DND-41 (cell line): ENCODE results near the gene MAP2.

Experiments
- ATAC-seq: fragments of 200-7000 bp; cut with Tn5 transposase; 3 replicates; pipeline ENCODE4 v1.9.1; 2021; ENCODE audit warnings: low read depth; ENCODE audit not compliant: insufficient read depth
- DNase-seq: peaks from one replicate; pipeline ENCODE4 v3.0.0-alpha.2; 2020
- H2AFZ ChIP-seq: 2 replicates; pipeline ENCODE4 v1.6.0; 2012; ENCODE audit warnings: low read depth, low read length
- H3K27ac ChIP-seq: 2 replicates; pipeline ENCODE4 v1.5.1; 2012; ENCODE audit warnings: low read length, inconsistent platforms
- H3K27me3 ChIP-seq: fragments of 200-600 bp; sonication (generic); 2 replicates; pipeline ENCODE4 v1.6.0; 2012; ENCODE audit warnings: low read length, mild to moderate bottlenecking, inconsistent platforms; ENCODE audit not compliant: insufficient read depth, poor library complexity
- H3K36me3 ChIP-seq: 2 replicates; pipeline ENCODE4 v1.5.1; 2012; ENCODE audit warnings: low read length, inconsistent platforms; ENCODE audit not compliant: insufficient read depth
- H3K4me1 ChIP-seq: 2 replicates; pipeline ENCODE4 v1.5.1; 2012; ENCODE audit warnings: mild to moderate bottlenecking, low read length; ENCODE audit not compliant: insufficient read depth
- H3K4me2 ChIP-seq: 2 replicates; pipeline ENCODE4 v1.6.0; 2012; ENCODE audit warnings: mild to moderate bottlenecking, moderate library complexity, low read length, inconsistent platforms; ENCODE audit not compliant: insufficient read depth
- H3K4me3 ChIP-seq, 2 experiments: fragments of 200-600 bp in 1 of 2; shearing (Covaris generic) in 1 of 2; 2 replicates each; pipeline ENCODE4 v1.5.1; 2012 to 2016; ENCODE audit warnings: inconsistent platforms in 2 of 2, low read length in 2 of 2, mild to moderate bottlenecking in 2 of 2, low read depth in 1 of 2, moderate library complexity in 1 of 2
- H3K79me2 ChIP-seq: 2 replicates; pipeline ENCODE4 v1.6.0; 2012; ENCODE audit warnings: low read length, inconsistent platforms; ENCODE audit not compliant: insufficient read depth
- H3K9ac ChIP-seq: 2 replicates; pipeline ENCODE4 v1.6.0; 2012; ENCODE audit warnings: low read depth, mild to moderate bottlenecking, inconsistent platforms, low read length, moderate library complexity
- H3K9me3 ChIP-seq: 2 replicates; pipeline ENCODE4 v1.5.1; 2012; ENCODE audit warnings: low read length, moderate library complexity, mild to moderate bottlenecking, inconsistent platforms; ENCODE audit not compliant: insufficient read depth, severe bottlenecking
- H4K20me1 ChIP-seq: 2 replicates; pipeline ENCODE4 v1.6.0; 2012; ENCODE audit warnings: low read length; ENCODE audit not compliant: insufficient read depth
- EZH2 ChIP-seq: IDR thresholded peaks from 3 replicates; pipeline ENCODE4 v1.6.1; 2012; ENCODE audit warnings: borderline replicate concordance, low read depth, mild to moderate bottlenecking, moderate library complexity, low read length, inconsistent platforms; ENCODE audit not compliant: severe bottlenecking
- TF ChIP-seq, protein P1 (sequence below): IDR thresholded peaks from 2 replicates; pipeline ENCODE4 v1.5.1; 2012; ENCODE audit warnings: borderline replicate concordance, low read length, moderate library complexity, mild to moderate bottlenecking; ENCODE audit not compliant: poor library complexity, severe bottlenecking; ENCODE audit errors: extremely low read depth

Gene MAP2

DNA sequence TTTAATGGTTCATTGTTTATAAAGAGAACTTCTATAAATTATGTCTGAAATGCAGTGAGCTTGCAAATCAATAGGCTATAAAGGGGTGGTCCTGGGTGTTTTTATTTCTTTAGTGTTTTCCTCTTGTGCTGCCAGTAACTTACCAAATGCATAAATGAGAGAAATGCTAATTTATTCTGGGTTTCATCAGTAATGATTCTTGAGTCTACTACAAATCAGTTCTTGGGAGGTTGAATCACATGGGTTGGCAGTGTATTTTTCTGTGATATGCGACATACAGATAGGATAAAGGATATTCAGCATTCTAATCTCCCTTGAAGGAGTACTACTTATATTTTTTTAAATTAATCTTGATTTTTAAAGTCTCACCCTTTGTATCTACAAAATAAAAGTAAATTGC lies 177.7 kb downstream of the MAP2 start:
- Histone ChIP-seq H3K79me2 (no peaks in the 10 kb centered on the region), H3K4me2 (no peak overlapping the region), H2AFZ (no peak overlapping the region), H3K4me3 (no peak overlapping the region), H3K4me1 (no peaks in the 10 kb centered on the region), H3K36me3 (no peaks in the 10 kb centered on the region), H3K9ac (no peak overlapping the region), H3K9me3 (no peaks in the 10 kb centered on the region), H3K27ac (no peak overlapping the region), H4K20me1 (no peaks in the 10 kb centered on the region), H3K27me3 (no peaks in the 10 kb centered on the region)
- DNase-seq: no peak
- no peak for TF ChIP-seq EZH2
- TF ChIP-seq, protein P1, sequence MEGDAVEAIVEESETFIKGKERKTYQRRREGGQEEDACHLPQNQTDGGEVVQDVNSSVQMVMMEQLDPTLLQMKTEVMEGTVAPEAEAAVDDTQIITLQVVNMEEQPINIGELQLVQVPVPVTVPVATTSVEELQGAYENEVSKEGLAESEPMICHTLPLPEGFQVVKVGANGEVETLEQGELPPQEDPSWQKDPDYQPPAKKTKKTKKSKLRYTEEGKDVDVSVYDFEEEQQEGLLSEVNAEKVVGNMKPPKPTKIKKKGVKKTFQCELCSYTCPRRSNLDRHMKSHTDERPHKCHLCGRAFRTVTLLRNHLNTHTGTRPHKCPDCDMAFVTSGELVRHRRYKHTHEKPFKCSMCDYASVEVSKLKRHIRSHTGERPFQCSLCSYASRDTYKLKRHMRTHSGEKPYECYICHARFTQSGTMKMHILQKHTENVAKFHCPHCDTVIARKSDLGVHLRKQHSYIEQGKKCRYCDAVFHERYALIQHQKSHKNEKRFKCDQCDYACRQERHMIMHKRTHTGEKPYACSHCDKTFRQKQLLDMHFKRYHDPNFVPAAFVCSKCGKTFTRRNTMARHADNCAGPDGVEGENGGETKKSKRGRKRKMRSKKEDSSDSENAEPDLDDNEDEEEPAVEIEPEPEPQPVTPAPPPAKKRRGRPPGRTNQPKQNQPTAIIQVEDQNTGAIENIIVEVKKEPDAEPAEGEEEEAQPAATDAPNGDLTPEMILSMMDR: no peak
- ATAC-seq: no peak

DNA sequence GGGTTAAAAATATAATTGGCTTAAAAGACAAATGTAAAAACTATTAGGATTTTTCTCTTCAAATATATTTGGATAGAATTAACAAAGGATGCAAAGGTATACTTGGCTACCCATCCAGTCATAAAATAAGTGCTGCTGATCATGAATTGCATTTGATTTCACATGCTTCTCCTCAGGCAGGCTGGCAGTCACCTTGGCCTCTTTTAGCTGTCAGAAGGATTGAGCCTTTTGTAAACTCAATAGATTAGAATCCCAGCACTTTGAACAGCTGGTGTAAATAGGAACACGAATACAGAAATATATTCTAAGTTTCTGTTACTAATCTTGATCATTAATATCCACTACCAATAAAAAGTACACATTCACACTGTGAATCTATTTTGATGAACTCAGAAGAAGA lies 178.4 kb downstream of the MAP2 start:
- Histone ChIP-seq H2AFZ (no peak overlapping the region), H3K9me3 (no peaks in the 10 kb centered on the region), H3K79me2 (no peaks in the 10 kb centered on the region), H4K20me1 (no peaks in the 10 kb centered on the region), H3K4me2 (no peak overlapping the region), H3K4me3 (no peak overlapping the region), H3K4me1 (no peaks in the 10 kb centered on the region), H3K27ac (no peak overlapping the region), H3K27me3 (no peaks in the 10 kb centered on the region), H3K36me3 (no peaks in the 10 kb centered on the region), H3K9ac (no peak overlapping the region)
- DNase-seq: no peak
- TF ChIP-seq EZH2: no peak
- TF ChIP-seq, protein P1: no peak
- ATAC-seq: no peak

DNA sequence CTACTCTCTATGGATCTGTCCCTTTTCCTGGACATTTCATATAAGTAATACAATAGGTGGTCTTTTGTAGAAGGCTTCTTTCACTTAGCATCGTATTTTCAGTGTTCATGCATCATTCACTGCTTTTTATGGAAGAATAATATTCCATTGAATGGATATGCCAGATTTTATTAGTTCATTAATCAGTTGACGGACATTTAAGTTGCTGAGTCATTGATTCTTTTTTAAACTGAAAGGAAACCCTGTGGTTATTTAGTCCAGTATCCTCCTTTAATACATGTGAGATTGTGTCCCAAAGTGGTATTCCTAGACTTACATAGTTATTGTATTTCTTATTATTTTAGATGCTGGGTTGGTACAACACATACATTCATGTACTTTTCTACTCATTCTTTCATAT lies 185.7 kb downstream of the MAP2 start:
- DNase-seq (no peak), ATAC-seq (no peak)
- no peak overlapping the region for H3K4me2 ChIP-seq
- H3K27ac ChIP-seq: no peak overlapping the region
- no peaks in the 10 kb centered on the region for H3K9me3 ChIP-seq
- H4K20me1 ChIP-seq: no peaks in the 10 kb centered on the region
- no peaks in the 10 kb centered on the region for H3K36me3 ChIP-seq
- no peak overlapping the region for H3K9ac ChIP-seq
- no peak overlapping the region for H3K4me3 ChIP-seq
- no peak overlapping the region for H2AFZ ChIP-seq
- H3K79me2 ChIP-seq: no peaks in the 10 kb centered on the region
- H3K27me3 ChIP-seq: no peaks in the 10 kb centered on the region
- no peak for TF ChIP-seq EZH2
- TF ChIP-seq, protein P1: no peak
- H3K4me1 ChIP-seq: no peaks in the 10 kb centered on the region

DNA sequence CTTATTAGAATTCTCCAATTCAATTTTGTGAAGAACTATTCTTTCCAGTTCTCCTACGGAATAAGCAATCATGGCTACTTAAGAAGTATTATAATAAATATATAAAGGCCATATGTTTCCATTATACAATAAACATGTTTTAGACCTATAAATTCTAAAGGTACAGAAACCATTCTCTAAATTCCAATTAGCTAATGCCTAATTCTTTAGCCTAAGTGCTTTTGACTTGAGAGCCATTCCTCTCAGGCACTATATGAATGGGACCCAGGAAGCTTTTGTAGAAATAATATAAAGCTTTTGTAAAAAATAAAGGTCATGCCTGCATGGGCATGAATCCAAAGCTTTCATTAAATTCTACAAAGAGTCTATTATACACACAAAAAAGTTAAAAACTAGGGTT lies 186.8 kb downstream of the MAP2 start:
- H3K9me3 ChIP-seq: no peaks in the 10 kb centered on the region
- H3K79me2 ChIP-seq: no peaks in the 10 kb centered on the region
- no peak for ATAC-seq
- no peaks in the 10 kb centered on the region for H4K20me1 ChIP-seq
- H2AFZ ChIP-seq: no peak overlapping the region
- no peaks in the 10 kb centered on the region for H3K27me3 ChIP-seq
- H3K4me2 ChIP-seq: no peak overlapping the region
- no peak overlapping the region for H3K27ac ChIP-seq
- no peak overlapping the region for H3K4me3 ChIP-seq
- H3K36me3 ChIP-seq: no peaks in the 10 kb centered on the region
- H3K4me1 ChIP-seq: no peaks in the 10 kb centered on the region
- TF ChIP-seq, protein P1: no peak
- no peak for TF ChIP-seq EZH2
- H3K9ac ChIP-seq: no peak overlapping the region
- no peak for DNase-seq
